Thymus (tissue), 14 donors: ENCODE data around the gene DGKG. TPM values are rescaled to one million over a fixed set of nuclear protein-coding genes. Genes with fewer than 3 reads are reported as not detected.

Experiments
- DNase-seq, 9 donors: peaks; one replicate each; pipeline ENCODE4 v3.0.0-alpha.2; 2013; ENCODE audit warnings: low spot score in 9 of 9, low read depth in 6 of 9, missing footprints in 1 of 9
- H3K27ac ChIP-seq, 2 donors: one replicate each; pipeline ENCODE4 v1.5.1; 2013; ENCODE audit warnings: control low read depth in 1 of 2, low read depth in 1 of 2, low read length in 1 of 2, mild to moderate bottlenecking in 1 of 2, moderate library complexity in 1 of 2
- H3K27me3 ChIP-seq, 2 donors: one replicate each; pipeline ENCODE4 v1.5.1; 2013; ENCODE audit warnings: low read length in 1 of 2; ENCODE audit not compliant: control insufficient read depth in 2 of 2, insufficient read depth in 1 of 2
- H3K36me3 ChIP-seq, 2 donors: one replicate each; pipeline ENCODE4 v1.5.1; 2013; ENCODE audit warnings: low read length in 1 of 2, mild to moderate bottlenecking in 1 of 2, moderate library complexity in 1 of 2; ENCODE audit not compliant: control insufficient read depth in 2 of 2, insufficient read depth in 2 of 2
- H3K4me1 ChIP-seq, 2 donors: one replicate each; pipeline ENCODE4 v1.5.1; 2013; ENCODE audit warnings: low read length in 2 of 2; ENCODE audit not compliant: control insufficient read depth in 2 of 2, insufficient read depth in 2 of 2
- H3K4me3 ChIP-seq, 2 donors: one replicate each; pipeline ENCODE4 v1.5.1; 2013; ENCODE audit warnings: low read length in 2 of 2, control low read depth in 1 of 2, mild to moderate bottlenecking in 1 of 2
- H3K9me3 ChIP-seq, 2 donors: one replicate each; pipeline ENCODE4 v1.5.1; 2013; ENCODE audit warnings: low read length in 1 of 2, mild to moderate bottlenecking in 1 of 2; ENCODE audit not compliant: control insufficient read depth in 2 of 2, insufficient read depth in 1 of 2
- WGBS: extraction: QIAGEN DNeasy Blood & Tissue Kit; methylation state at CpG from one replicate; pipeline ENCODE4 v1.1.7; 2013; 5-methylcytosine and 5-hydroxymethylcytosine counted together
- long read RNA-seq, 10 donors: transcript quantifications; one replicate each; lab custom pipeline, GENCODE V29; 2026
- polyA plus RNA-seq: library from polyadenylated mRNA; stranded (reverse); fragments of 200-250 nt; gene quantifications from one replicate; pipeline ENCODE4 v1.2.3, GENCODE V29; 2013
- total RNA-seq: library from RNA; stranded (reverse); fragments of 120-200 nt; gene quantifications from one replicate; pipeline ENCODE4 v1.2.4, GENCODE V29; 2013
- donor health status: healthy.

DGKG gene
- total RNA-seq (1.6 TPM), polyA plus RNA-seq (1.1 TPM)
- long read RNA-seq, donor 1, result 0 reads
- long read RNA-seq, donor 2, result 0 reads
- long read RNA-seq, donor 3, result 0 reads
- long read RNA-seq, donor 4, result 0 reads
- long read RNA-seq, donor 5, result 0 reads
- long read RNA-seq, donor 6, result 0 reads
- long read RNA-seq, donor 7, result 0 reads
- long read RNA-seq, donor 8, result 0 reads
- long read RNA-seq, donor 9, result 0 reads
- long read RNA-seq, donor 10, partial matches to known transcripts, result 0 of 2 reads
- long read RNA-seq, donor 10, other reads (novel, unspliced or antisense), result 0 of 2 reads

DNA sequence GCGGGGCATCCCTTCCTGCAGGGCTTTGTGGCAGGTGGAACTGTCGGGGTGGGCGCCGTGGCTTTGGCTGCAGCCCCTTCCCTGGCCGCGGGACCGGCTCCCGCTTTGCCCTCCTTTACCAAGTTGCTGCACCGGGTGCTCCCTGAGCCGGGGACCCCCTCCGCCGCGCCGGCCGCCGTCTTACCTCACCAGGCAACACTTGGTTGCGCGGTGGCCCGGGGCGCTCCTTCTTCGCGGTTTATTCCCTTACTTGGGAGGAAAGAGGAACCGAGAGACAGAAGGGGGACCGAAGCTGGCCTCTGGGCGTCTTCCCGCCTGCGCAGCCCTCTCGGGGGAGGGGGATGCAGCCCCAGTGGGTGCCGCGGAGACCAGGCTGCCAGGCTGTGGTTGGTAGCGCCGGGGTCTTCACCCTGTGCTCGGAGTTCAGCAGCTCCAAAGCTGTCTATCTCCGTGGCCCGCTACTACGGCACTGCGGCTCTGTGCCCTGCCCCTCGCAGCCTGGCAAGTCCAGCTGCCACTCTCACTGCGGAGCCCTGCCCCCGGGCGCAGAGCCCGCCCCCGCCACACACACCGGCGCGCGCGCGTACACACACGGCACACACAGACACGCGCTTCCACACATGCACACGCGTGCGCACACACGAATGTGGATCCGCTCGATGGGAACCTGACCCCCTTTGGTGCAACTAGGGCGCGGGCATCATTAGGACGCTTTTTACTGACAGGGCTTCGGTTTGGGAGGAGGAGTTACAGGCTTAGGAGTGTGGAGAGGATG lies at the start of gene DGKG:
Gene DGKG (minus strand): TSS at position 473 of the 775 bp plus-strand sequence. CDS start 41,775 bp downstream, outside the sequence.
- Histone ChIP-seq H3K4me3 (peak within 1 kb of the TSS in 1 of 2 donors; percentile 34), H3K27me3 (peaks cover 28 to 77% of the 10 kb centered on the region in 2 donors), H3K27ac (no peak within 1 kb of the TSS), H3K4me1 (peaks cover 3 to 15% of the 10 kb centered on the region in 2 donors), H3K9me3 (no peaks in the 10 kb centered on the region), H3K36me3 (no peaks in the 10 kb centered on the region)
- peak in 3 of 9 donors; percentile 4 to 34 (median 9) for DNase-seq
- 1% methylated on average over 62 of the region's 62 CpGs for WGBS

DNA sequence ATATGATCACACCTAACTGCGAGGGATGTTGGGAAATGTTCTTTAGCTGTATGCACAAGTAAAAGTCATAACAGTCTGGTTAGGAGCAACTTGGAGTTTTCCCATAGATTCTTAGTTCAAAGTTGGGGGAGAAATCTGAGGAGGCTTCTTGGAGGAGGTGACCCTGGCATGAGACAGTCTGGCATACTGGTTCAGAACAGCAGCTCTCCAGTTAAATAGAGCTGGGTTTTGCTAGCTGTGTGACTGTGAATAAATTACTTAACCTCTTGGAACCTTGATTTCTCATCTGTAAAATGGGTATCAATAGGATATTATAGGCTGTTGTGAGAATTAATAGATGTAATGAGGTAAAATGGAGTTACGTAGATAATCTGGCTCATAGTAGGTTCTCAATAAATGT lies 49.1 kb upstream of the DGKG start:
- Histone ChIP-seq H3K4me3 (no peak overlapping the region), H3K36me3 (no peaks in the 10 kb centered on the region), H3K4me1 (peaks cover 0 to 10% of the 10 kb centered on the region in 2 donors), H3K27ac (no peak overlapping the region), H3K27me3 (peaks cover 0 to 11% of the 10 kb centered on the region in 2 donors), H3K9me3 (no peaks in the 10 kb centered on the region)
- WGBS, result 99% methylated on average over 2 of the region's 2 CpGs
- DNase-seq, result no peak

DNA sequence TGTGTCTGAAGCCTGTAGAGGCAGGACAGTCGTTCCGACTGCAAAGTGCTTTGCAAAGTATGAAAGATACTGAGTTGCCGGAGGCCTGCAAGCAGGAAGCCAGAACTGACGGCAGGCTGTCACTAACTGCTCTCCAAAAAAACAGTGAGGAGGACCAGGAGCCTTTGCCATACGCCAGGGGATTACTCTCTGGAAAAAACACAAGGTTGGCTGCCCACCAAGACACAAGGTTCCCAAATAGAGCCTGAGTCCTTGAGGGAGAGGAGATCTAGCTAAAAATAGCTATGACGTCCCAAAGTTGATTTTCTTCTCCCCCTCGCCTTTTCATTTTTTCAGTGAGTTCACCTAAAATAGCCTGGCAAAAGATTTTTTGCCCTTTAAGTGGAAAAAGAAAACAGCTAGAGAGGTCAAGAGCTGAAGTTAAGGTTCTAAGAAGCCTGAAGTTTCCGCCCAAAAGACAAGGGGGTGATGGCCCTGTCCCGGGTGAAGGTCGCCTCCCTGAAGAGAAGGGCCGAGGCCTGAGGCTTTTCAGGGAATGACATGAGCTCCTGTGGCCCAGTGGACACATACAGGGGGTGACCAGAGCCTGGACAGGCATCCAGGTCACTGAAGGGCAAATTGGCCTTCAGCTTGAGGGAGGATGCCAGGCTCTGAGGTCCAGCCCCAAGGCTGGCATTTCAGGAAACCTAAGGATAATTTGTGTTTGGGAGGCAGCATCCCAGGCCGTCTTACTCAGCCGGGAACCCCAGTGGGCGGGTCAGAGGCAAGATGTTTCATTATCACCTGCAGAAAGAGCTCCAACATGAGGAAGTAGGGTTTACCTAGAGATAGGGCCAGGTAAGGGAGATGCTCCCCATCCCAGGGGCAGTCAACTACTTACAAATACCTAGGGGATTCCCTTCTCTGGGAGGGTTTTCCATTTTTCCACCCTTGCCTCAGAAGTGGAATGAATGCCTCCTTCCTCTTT lies 44.9 kb upstream of the DGKG start:
- no peak overlapping the region for H3K27ac ChIP-seq
- H3K27me3 ChIP-seq, result no peaks in the 10 kb centered on the region
- H3K9me3 ChIP-seq, result no peaks in the 10 kb centered on the region
- no peak overlapping the region for H3K4me3 ChIP-seq
- no peaks in the 10 kb centered on the region for H3K4me1 ChIP-seq
- DNase-seq, result no peak
- H3K36me3 ChIP-seq, result no peaks in the 10 kb centered on the region
- 96% methylated on average over 14 of the region's 14 CpGs for WGBS

DNA sequence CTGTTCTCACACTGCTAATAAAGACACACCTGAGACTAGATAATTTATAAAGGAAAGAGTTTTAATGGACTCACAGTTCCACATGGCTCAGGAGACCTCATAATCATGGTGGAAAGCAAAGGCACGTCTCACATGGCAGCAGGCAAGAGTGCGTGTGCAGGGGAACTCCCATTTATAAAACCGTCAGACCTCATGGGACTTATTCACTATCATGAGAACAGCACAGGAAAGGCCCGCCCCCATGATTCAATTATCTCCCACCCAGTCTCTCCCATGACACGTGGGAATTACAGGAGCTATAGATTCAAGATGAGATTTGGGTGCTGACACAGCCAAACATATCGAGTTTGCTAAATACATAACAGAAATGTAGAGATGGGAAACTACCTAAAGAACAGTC lies 39.5 kb upstream of the DGKG start:
- H3K4me3 ChIP-seq, result no peak overlapping the region
- peaks cover 0 to 2% of the 10 kb centered on the region in 2 donors for H3K27me3 ChIP-seq
- no peaks in the 10 kb centered on the region for H3K4me1 ChIP-seq
- no peak for DNase-seq
- 91% methylated on average over 6 of the region's 6 CpGs for WGBS
- H3K9me3 ChIP-seq, result no peaks in the 10 kb centered on the region
- no peak overlapping the region for H3K27ac ChIP-seq
- no peaks in the 10 kb centered on the region for H3K36me3 ChIP-seq

DNA sequence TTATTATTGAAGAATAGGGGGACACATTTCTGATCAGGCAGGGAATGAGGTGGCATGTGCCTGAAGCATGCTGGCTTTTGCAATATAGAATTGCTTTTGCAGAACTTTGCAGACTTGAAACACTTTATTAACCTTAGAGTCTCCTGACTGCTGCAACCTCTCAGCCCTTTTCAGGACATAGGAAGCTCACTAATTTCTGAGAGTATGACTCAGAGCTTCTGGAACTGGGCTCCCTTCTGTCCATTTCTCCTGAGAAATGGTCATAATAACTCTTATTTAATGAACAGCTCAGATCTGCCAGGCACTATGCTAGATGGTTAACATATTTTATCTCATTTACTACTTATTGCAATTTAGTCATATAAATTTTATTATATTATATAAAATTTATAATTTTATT lies 38.6 kb upstream of the DGKG start:
- Histone ChIP-seq H3K4me1 (no peaks in the 10 kb centered on the region), H3K27me3 (peaks cover 0 to 2% of the 10 kb centered on the region in 2 donors), H3K4me3 (no peak overlapping the region), H3K27ac (no peak overlapping the region), H3K9me3 (no peaks in the 10 kb centered on the region), H3K36me3 (no peaks in the 10 kb centered on the region)
- DNase-seq, result no peak

DNA sequence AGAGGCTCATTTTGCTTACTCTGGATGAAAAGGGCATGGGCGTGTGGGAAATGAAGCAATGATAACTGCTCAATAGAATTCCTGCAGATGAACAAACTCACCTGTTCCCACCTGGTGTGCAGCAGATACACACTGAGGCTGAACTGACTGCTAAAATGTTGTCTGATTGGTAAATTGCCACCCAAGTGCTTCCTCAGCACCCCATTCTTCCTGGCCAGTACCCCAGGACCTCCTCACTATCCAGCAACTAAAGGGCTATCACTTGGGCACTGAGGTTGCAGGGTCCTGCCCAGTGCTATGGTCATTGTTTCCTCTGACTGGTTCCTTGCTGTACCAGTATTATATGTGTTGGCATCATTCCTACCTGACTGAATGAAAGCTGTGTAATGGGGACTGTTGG lies 38.0 kb upstream of the DGKG start:
- H3K36me3 ChIP-seq, result no peaks in the 10 kb centered on the region
- no peak for DNase-seq
- H3K4me1 ChIP-seq, result no peaks in the 10 kb centered on the region
- no peaks in the 10 kb centered on the region for H3K9me3 ChIP-seq
- H3K4me3 ChIP-seq, result no peak overlapping the region
- WGBS, result 98% methylated on average over 1 of the region's 1 CpG
- H3K27me3 ChIP-seq, result peaks cover 0 to 2% of the 10 kb centered on the region in 2 donors
- H3K27ac ChIP-seq, result no peak overlapping the region

DNA sequence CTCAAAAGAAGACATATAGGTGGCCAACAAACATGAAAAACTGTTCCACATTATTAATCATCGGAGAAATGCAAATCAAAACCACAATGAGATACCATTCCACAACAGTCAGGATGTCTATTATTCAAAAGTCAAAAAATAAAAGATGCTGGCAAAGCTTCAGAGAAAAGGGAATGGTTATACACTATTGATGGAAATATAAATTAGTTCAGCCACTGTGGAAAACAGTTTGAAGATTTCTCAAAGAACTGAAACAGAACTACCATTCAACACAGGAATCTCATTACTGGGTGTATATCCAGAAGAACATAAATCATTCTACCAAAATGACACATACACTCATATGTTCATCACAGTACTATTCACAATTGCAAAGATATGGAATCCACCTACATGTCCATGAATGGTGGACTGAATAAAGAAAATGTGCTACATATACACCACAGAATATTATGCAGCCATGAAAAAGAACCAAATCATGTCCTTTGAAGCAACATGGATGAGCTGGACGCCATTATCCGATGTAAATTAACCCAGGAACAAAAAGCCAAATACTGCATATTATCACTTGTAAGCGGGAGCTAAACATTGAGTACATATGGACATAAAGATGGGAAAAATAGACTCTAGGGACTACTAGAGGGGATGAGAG lies 32.7 kb upstream of the DGKG start:
- WGBS, result 97% methylated on average over 4 of the region's 4 CpGs
- Histone ChIP-seq H3K4me1 (no peaks in the 10 kb centered on the region), H3K36me3 (no peaks in the 10 kb centered on the region), H3K27me3 (no peaks in the 10 kb centered on the region), H3K4me3 (no peak overlapping the region), H3K9me3 (no peaks in the 10 kb centered on the region), H3K27ac (no peak overlapping the region)
- DNase-seq, result no peak

DNA sequence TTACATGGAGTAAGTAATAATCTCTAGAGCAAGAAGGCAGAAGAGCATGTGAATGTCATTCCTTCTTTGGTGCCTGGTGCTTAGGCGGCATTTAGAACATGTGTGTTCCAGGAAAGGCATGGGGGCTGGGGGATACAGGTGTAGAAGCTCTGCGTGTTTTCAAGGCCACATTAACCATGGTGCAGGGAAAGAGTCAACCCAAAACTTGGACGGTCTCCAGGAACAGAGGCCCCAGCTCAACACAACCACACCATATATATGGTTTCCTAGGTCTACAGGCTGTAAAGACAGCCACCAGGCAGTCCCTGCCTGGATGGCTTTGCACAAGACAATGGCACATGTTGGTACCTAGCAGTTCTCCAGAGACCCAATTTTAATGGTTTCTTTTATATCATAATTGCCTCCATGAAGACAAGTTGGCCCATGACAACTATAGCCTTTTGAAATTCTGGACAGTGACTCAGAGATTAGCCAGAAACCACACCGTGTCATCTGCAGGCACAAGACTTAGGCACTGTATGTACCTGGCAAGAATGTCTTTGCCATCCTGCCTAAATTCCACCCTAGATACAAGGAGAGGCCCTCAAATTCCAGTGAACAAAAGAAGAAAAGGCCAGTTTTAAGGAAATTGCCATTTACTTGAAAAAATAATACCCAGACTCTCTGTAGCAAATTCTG lies 25.0 kb upstream of the DGKG start:
- DNase-seq, result no peak
- no peak overlapping the region for H3K4me3 ChIP-seq
- 46% methylated on average over 4 of the region's 4 CpGs for WGBS
- H3K36me3 ChIP-seq, result no peaks in the 10 kb centered on the region
- H3K9me3 ChIP-seq, result no peaks in the 10 kb centered on the region
- no peaks in the 10 kb centered on the region for H3K4me1 ChIP-seq
- no peak overlapping the region for H3K27ac ChIP-seq
- H3K27me3 ChIP-seq, result peaks cover 0 to 2% of the 10 kb centered on the region in 2 donors
